Transverse colon (tissue), 3 donors: ENCODE measurements around the gene RCE1.

ENCODE experiments used
- EP300 ChIP-seq: sonication (generic); formaldehyde crosslinking; IDR thresholded peaks from one replicate; pipeline ENCODE4 v1.6.1; 2017; ENCODE audit warnings: antibody characterized with exemption, low read depth
- POLR2A ChIP-seq: fragments of 450-650 bp; IDR thresholded peaks from one replicate; pipeline ENCODE4 v1.6.1; 2016; ENCODE audit warnings: antibody characterized with exemption, mild to moderate bottlenecking, moderate library complexity
- TF ChIP-seq, protein P1 (sequence below), 5 experiments: fragments of 200-600 bp in 3 of 5; fragments of 450-650 bp in 2 of 5; sonication (generic) in 3 of 5; IDR thresholded peaks; 1 replicate in 2 of 5; 2 replicates in 3 of 5; pipeline ENCODE4 v1.5.1; 2016 to 2017; ENCODE audit warnings: antibody characterized with exemption in 5 of 5, inconsistent platforms in 3 of 5, mild to moderate bottlenecking in 2 of 5, moderate library complexity in 1 of 5

DNA sequence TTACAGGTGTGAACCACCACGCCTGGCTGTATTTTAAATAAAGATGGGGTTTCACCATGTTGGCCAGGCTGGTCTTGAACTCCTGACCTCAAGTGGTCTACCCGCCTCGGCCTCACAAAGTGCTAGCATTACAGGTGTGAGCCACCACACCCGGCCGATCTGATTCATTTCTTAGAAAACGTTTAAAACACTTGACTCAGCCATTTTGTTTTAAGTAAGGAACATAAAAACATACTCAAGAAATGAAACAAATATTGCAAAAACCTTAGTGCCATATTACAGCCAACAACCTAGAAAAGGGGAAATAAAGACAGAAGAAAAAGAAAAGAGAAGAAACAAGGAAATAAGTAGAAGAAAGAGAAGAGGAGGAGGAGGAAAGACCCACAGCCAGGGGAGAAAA is 31.0 kb downstream of the RCE1 start:
- no peak for TF ChIP-seq EP300
- TF ChIP-seq, protein P1, sequence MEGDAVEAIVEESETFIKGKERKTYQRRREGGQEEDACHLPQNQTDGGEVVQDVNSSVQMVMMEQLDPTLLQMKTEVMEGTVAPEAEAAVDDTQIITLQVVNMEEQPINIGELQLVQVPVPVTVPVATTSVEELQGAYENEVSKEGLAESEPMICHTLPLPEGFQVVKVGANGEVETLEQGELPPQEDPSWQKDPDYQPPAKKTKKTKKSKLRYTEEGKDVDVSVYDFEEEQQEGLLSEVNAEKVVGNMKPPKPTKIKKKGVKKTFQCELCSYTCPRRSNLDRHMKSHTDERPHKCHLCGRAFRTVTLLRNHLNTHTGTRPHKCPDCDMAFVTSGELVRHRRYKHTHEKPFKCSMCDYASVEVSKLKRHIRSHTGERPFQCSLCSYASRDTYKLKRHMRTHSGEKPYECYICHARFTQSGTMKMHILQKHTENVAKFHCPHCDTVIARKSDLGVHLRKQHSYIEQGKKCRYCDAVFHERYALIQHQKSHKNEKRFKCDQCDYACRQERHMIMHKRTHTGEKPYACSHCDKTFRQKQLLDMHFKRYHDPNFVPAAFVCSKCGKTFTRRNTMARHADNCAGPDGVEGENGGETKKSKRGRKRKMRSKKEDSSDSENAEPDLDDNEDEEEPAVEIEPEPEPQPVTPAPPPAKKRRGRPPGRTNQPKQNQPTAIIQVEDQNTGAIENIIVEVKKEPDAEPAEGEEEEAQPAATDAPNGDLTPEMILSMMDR (IDR thresholded peaks at IDR 0.05), result no peak
- TF ChIP-seq POLR2A, result no peak
